Tibial artery (tissue), 4 donors: ENCODE measurements around the gene YARS2.

Source experiments
- DNase-seq, 2 donors: peaks; one replicate each; pipeline ENCODE4 v3.0.0-alpha.2; 2019
- H3K27ac ChIP-seq, 2 donors: fragments of 200-600 bp; sonication (generic) in 1 of 2; 1 replicate in 1 of 2; 2 replicates in 1 of 2; pipeline ENCODE4 v1.5.1; 2018 to 2019; ENCODE audit warnings: mild to moderate bottlenecking in 1 of 2
- H3K27me3 ChIP-seq, 2 donors: fragments of 200-600 bp; sonication (generic) in 1 of 2; one replicate each; pipeline versions ENCODE4 v1.5.1 to v1.6.0; 2016 to 2019
- H3K36me3 ChIP-seq, 3 donors: fragments of 200-600 bp; sonication (generic) in 2 of 3; one replicate each; pipeline ENCODE4 v1.5.1; 2016 to 2019; ENCODE audit warnings: mild to moderate bottlenecking in 2 of 3
- H3K4me1 ChIP-seq, 4 donors: fragments of 200-600 bp; sonication (generic) in 2 of 4; 1 replicate in 3 of 4; 2 replicates in 1 of 4; pipeline ENCODE4 v1.5.1; 2016 to 2019
- H3K4me3 ChIP-seq, 2 donors: fragments of 200-600 bp; sonication (generic) in 1 of 2; 1 replicate in 1 of 2; 2 replicates in 1 of 2; pipeline ENCODE4 v1.5.1; 2018 to 2019; ENCODE audit warnings: mild to moderate bottlenecking in 2 of 2
- H3K9me3 ChIP-seq, 3 donors: fragments of 200-600 bp; sonication (generic) in 1 of 3; one replicate each; pipeline ENCODE4 v1.5.1; 2016 to 2019
- CTCF ChIP-seq, 2 experiments: fragments of 200-600 bp in 1 of 2; fragments of 450-650 bp in 1 of 2; IDR thresholded peaks; one replicate each; pipeline ENCODE4 v1.5.1; 2017 to 2019; ENCODE audit warnings: antibody characterized with exemption in 2 of 2, mild to moderate bottlenecking in 1 of 2, moderate library complexity in 1 of 2
- intact Hi-C: fragments of 100-400 bp; cut with DNase I; formaldehyde crosslinking; loops from one replicate; pipeline ENCODE4 v1.15.0; 2023; ENCODE audit warnings: low total_unique reads

YARS2 gene

GRCh38 chr12:32753605-32754004, 2.1 kb downstream of the YARS2 start:
- H3K27me3 ChIP-seq: no peaks in the 10 kb centered on the region
- DNase-seq: no peak
- no peak overlapping the region for H3K4me3 ChIP-seq
- TF ChIP-seq CTCF (IDR thresholded peaks at IDR 0.05): no peak
- peaks cover 38 to 45% (median 42%) of the 10 kb centered on the region in 3 donors for H3K36me3 ChIP-seq
- no peak overlapping the region for H3K27ac ChIP-seq
- intact Hi-C loops: no loop called here
- no peaks in the 10 kb centered on the region for H3K9me3 ChIP-seq
- peaks cover 0 to 18% (median 10%) of the 10 kb centered on the region in 4 donors for H3K4me1 ChIP-seq

GRCh38 chr12:32743264-32743663, 12.4 kb downstream of the YARS2 start:
- no peaks in the 10 kb centered on the region for H3K27me3 ChIP-seq
- peaks cover 77 to 93% (median 90%) of the 10 kb centered on the region in 3 donors for H3K36me3 ChIP-seq
- no peak overlapping the region for H3K4me3 ChIP-seq
- intact Hi-C loops: no loop called here
- DNase-seq: no peak
- no peak overlapping the region for H3K27ac ChIP-seq
- no peaks in the 10 kb centered on the region for H3K4me1 ChIP-seq
- no peaks in the 10 kb centered on the region for H3K9me3 ChIP-seq
- no peak for TF ChIP-seq CTCF (IDR thresholded peaks at IDR 0.05)

- no peaks in the 10 kb centered on the region for H3K4me1 ChIP-seq
- no peaks in the 10 kb centered on the region for H3K27me3 ChIP-seq
- H3K9me3 ChIP-seq: no peaks in the 10 kb centered on the region
- DNase-seq: no peak
- intact Hi-C loops: no loop called here
- peaks cover 77 to 89% (median 88%) of the 10 kb centered on the region in 3 donors for H3K36me3 ChIP-seq
- H3K4me3 ChIP-seq: no peak overlapping the region
- no peak for TF ChIP-seq CTCF (IDR thresholded peaks at IDR 0.05)
- no peak overlapping the region for H3K27ac ChIP-seq
These were observed 13.6 kb downstream of the YARS2 start for GRCh38 chr12:32742133-32742532.

- peaks cover 67 to 88% (median 83%) of the 10 kb centered on the region in 3 donors for H3K36me3 ChIP-seq
These were observed 16.4 kb downstream of the YARS2 start for GRCh38 chr12:32739279-32739678.

GRCh38 chr12:32737715-32738114, 18.0 kb downstream of the YARS2 start:
- Histone ChIP-seq H3K27ac (no peak overlapping the region), H3K36me3 (peaks cover 58 to 89% (median 81%) of the 10 kb centered on the region in 3 donors), H3K4me1 (no peaks in the 10 kb centered on the region), H3K4me3 (no peak overlapping the region), H3K9me3 (no peaks in the 10 kb centered on the region), H3K27me3 (no peaks in the 10 kb centered on the region)
- TF ChIP-seq CTCF (IDR thresholded peaks at IDR 0.05): no peak
- DNase-seq: no peak
- intact Hi-C loops: no loop called here

More at GRCh38 chr12:32739279-32739678, 16.4 kb downstream of the YARS2 start:
- intact Hi-C loops: no loop called here
- no peaks in the 10 kb centered on the region for H3K27me3 ChIP-seq
- TF ChIP-seq CTCF (IDR thresholded peaks at IDR 0.05): no peak
- DNase-seq: no peak
- H3K4me3 ChIP-seq: no peak overlapping the region
- no peaks in the 10 kb centered on the region for H3K9me3 ChIP-seq
- H3K4me1 ChIP-seq: no peaks in the 10 kb centered on the region
- no peak overlapping the region for H3K27ac ChIP-seq

- no peaks in the 10 kb centered on the region for H3K9me3 ChIP-seq
- H3K36me3 ChIP-seq: peaks cover 59 to 90% (median 68%) of the 10 kb centered on the region in 3 donors
- no peak overlapping the region for H3K4me3 ChIP-seq
- intact Hi-C loops: no loop called here
- H3K27ac ChIP-seq: no peak overlapping the region
- TF ChIP-seq CTCF (IDR thresholded peaks at IDR 0.05): no peak
- peaks cover 0 to 10% (median 2%) of the 10 kb centered on the region in 4 donors for H3K4me1 ChIP-seq
- no peak for DNase-seq
- no peaks in the 10 kb centered on the region for H3K27me3 ChIP-seq
These were observed 19.3 kb downstream of the YARS2 start for GRCh38 chr12:32736445-32736844.
